Suprapubic skin (tissue), 4 donors: ENCODE data around the gene TBC1D5. TPM values are rescaled to one million over a fixed set of nuclear protein-coding genes. Genes with fewer than 3 reads are reported as not detected.

Source experiments
- DNase-seq, 2 donors: peaks; one replicate each; pipeline ENCODE4 v3.0.0-alpha.2; 2019; ENCODE audit warnings: low spot score in 2 of 2
- H3K27ac ChIP-seq: fragments of 200-600 bp; sonication (generic); one replicate; pipeline ENCODE4 v1.5.1; 2019
- H3K27me3 ChIP-seq: fragments of 200-600 bp; sonication (generic); one replicate; pipeline ENCODE4 v1.5.1; 2019
- H3K36me3 ChIP-seq: fragments of 200-600 bp; sonication (generic); one replicate; pipeline ENCODE4 v1.5.1; 2019
- H3K4me1 ChIP-seq: fragments of 200-600 bp; sonication (generic); one replicate; pipeline ENCODE4 v1.5.1; 2019
- H3K4me3 ChIP-seq: fragments of 200-600 bp; sonication (generic); one replicate; pipeline ENCODE4 v1.5.1; 2019; ENCODE audit warnings: mild to moderate bottlenecking
- H3K9me3 ChIP-seq: fragments of 200-600 bp; sonication (generic); one replicate; pipeline ENCODE4 v1.5.1; 2019
- EP300 ChIP-seq: sonication (generic); formaldehyde crosslinking; IDR thresholded peaks from one replicate; pipeline ENCODE4 v1.6.1; 2017; ENCODE audit warnings: antibody characterized with exemption
- POLR2A ChIP-seq, 2 donors: fragments of 450-650 bp; IDR thresholded peaks; one replicate each; pipeline ENCODE4 v1.6.1; 2017; ENCODE audit warnings: antibody characterized with exemption in 2 of 2, mild to moderate bottlenecking in 2 of 2, moderate library complexity in 2 of 2
- POLR2AphosphoS5 ChIP-seq, 3 donors: sonication (generic); formaldehyde crosslinking; IDR thresholded peaks; one replicate each; pipeline ENCODE4 v1.6.1; 2017; ENCODE audit warnings: antibody characterized with exemption in 3 of 3
- WGBS: methylation state at CpG from one replicate; pipeline ENCODE4 v1.1.5; 2018; 5-methylcytosine and 5-hydroxymethylcytosine counted together
- total RNA-seq, 4 donors: library from RNA; depleted of rRNA; stranded (reverse); fragments of >200 nt; gene quantifications; one replicate each; pipeline ENCODE4 v1.1.0, GENCODE V29; 2016
- TF ChIP-seq, protein P1 (sequence below), 2 donors: fragments of 200-600 bp in 1 of 2; fragments of 450-650 bp in 1 of 2; sonication (generic) in 1 of 2; IDR thresholded peaks; one replicate each; pipeline ENCODE4 v1.5.1; 2016 to 2019; ENCODE audit warnings: antibody characterized with exemption in 2 of 2, mild to moderate bottlenecking in 1 of 2, moderate library complexity in 1 of 2

Gene TBC1D5
- total RNA-seq, 4 donors from 2014 or later = 66.4 to 98.5 (median 79.9) TPM

DNA sequence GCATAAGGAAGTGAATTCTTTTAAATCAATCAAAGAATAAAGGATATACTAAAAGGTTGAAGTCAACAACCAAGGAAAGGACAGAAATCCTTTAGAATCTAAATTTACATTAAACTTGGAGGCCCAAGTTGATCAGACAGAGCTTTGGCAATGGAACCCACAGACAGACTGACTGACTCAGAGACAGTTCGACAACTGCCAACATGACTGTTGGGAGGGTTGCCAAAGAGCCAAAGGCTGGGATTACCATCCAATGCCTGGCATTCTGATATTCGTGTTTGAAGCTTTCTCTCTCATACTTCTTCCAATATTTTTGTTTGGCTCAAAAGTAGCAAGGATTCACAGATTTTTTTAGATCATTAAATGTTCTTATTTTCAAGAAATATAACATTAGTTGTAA is 451.5 kb downstream of the TBC1D5 start:
- Histone ChIP-seq H3K27ac (no peak overlapping the region), H3K27me3 (no peaks in the 10 kb centered on the region), H3K36me3 (peaks cover 12% of the 10 kb centered on the region), H3K4me3 (no peak overlapping the region), H3K4me1 (no peaks in the 10 kb centered on the region), H3K9me3 (no peaks in the 10 kb centered on the region)
- no peak for DNase-seq
- TF ChIP-seq EP300 = no peak
- TF ChIP-seq POLR2A (IDR thresholded peaks at IDR 0.05) = no peak
- TF ChIP-seq, protein P1, sequence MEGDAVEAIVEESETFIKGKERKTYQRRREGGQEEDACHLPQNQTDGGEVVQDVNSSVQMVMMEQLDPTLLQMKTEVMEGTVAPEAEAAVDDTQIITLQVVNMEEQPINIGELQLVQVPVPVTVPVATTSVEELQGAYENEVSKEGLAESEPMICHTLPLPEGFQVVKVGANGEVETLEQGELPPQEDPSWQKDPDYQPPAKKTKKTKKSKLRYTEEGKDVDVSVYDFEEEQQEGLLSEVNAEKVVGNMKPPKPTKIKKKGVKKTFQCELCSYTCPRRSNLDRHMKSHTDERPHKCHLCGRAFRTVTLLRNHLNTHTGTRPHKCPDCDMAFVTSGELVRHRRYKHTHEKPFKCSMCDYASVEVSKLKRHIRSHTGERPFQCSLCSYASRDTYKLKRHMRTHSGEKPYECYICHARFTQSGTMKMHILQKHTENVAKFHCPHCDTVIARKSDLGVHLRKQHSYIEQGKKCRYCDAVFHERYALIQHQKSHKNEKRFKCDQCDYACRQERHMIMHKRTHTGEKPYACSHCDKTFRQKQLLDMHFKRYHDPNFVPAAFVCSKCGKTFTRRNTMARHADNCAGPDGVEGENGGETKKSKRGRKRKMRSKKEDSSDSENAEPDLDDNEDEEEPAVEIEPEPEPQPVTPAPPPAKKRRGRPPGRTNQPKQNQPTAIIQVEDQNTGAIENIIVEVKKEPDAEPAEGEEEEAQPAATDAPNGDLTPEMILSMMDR (IDR thresholded peaks at IDR 0.05) = no peak
- no peak for TF ChIP-seq POLR2AphosphoS5 (IDR thresholded peaks at IDR 0.05)
- WGBS = 41% methylated on average over 2 of the region's 2 CpGs

DNA sequence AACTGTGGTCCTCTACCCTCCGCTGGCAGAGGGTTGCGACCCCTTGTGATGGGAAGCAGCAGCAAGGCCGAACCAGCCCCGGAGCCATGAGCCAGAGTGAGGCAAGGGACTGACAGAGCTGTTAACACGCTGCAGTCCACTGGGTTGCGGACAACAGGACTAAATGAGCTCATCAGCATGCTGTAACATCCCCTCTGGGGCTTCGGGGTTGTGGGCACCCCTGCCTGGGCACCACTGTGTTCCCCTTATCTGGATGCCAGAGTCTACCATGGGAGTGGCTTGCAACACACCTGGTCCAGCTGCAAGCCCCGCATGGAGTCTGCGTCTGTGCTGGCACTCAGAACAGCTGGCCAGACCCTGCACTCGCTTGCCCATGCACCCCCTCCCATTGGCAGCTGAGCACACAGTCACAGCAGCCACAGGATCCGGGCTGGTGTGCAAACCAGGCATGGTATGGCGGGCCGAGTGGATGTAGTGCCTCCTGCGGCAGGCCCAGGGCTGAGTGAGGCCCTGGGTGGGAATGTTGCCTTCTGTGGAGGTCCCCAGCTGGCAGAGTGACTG is 453.5 kb downstream of the TBC1D5 start:
- H3K27me3 ChIP-seq = no peaks in the 10 kb centered on the region
- peaks cover 12% of the 10 kb centered on the region for H3K36me3 ChIP-seq
- no peak for DNase-seq
- no peaks in the 10 kb centered on the region for H3K4me1 ChIP-seq
- no peaks in the 10 kb centered on the region for H3K9me3 ChIP-seq
- TF ChIP-seq POLR2A (IDR thresholded peaks at IDR 0.05) (no peak), POLR2AphosphoS5 (IDR thresholded peaks at IDR 0.05) (no peak), EP300 (no peak)
- TF ChIP-seq, protein P1 (IDR thresholded peaks at IDR 0.05) = no peak
- H3K4me3 ChIP-seq = no peak overlapping the region
- no peak overlapping the region for H3K27ac ChIP-seq
- WGBS = 98% methylated on average over 13 of the region's 14 CpGs

DNA sequence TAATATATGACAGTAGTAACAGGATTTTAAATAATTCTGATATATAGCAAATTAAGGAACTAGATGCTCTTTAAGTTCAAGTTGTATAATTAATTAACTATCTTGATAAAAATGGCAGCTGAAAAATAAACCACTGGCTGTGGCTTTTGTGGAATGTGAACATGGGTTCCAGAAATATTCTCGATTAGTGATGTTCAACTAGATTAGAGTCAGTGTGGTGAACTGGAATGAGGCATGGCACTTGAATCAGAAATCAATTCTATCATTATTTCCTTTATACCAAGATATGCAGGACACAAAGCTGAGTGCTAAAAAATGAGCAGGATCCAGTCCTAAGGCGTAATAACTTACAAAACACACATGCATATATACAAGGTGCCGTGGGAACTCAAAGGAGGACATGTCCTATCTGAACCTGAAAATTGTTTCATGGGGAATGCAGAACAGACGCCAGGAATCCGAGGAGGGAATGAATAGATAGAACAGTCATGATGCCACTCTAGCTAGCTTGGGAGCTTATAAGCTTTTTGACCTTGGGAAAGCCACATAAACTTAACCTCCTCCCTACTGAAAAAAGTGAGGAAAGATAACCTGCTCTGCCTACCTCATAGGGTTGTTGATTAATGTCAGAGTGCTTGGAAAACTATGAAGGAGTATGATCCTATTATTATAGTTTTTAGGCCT is 455.3 kb downstream of the TBC1D5 start:
- H3K4me3 ChIP-seq = no peak overlapping the region
- H3K27ac ChIP-seq = no peak overlapping the region
- no peaks in the 10 kb centered on the region for H3K4me1 ChIP-seq
- DNase-seq = no peak
- no peaks in the 10 kb centered on the region for H3K27me3 ChIP-seq
- peaks cover 12% of the 10 kb centered on the region for H3K36me3 ChIP-seq
- no peak for TF ChIP-seq EP300
- TF ChIP-seq, protein P1 (IDR thresholded peaks at IDR 0.05) = no peak
- no peak for TF ChIP-seq POLR2A (IDR thresholded peaks at IDR 0.05)
- no peak for TF ChIP-seq POLR2AphosphoS5 (IDR thresholded peaks at IDR 0.05)
- WGBS = 89% methylated on average over 5 of the region's 5 CpGs
- H3K9me3 ChIP-seq = no peaks in the 10 kb centered on the region

DNA sequence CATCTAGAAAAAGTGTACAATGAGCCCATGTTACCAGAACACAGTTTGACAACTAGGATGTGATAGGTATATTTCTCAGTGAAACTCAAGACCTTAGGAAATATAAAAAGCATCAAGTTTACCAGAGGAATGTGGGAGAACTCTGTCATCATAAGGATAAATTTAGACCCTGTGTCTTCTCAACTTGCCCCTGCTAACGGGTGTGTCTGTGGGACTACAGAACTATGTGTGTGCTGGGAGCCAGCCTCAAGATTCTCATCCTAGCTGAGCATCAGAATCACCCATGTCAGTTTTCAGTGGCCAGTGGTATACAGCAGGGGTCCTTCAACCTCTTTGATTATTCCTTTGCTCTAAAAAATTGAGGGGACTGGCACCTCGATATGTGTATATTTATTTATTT is 464.4 kb downstream of the TBC1D5 start:
- no peaks in the 10 kb centered on the region for H3K9me3 ChIP-seq
- DNase-seq = no peak
- H3K4me1 ChIP-seq = no peaks in the 10 kb centered on the region
- peaks cover 9% of the 10 kb centered on the region for H3K36me3 ChIP-seq
- no peaks in the 10 kb centered on the region for H3K27me3 ChIP-seq
- H3K4me3 ChIP-seq = no peak overlapping the region
- TF ChIP-seq EP300 = no peak
- TF ChIP-seq POLR2A (IDR thresholded peaks at IDR 0.05) = no peak
- no peak for TF ChIP-seq POLR2AphosphoS5 (IDR thresholded peaks at IDR 0.05)
- TF ChIP-seq, protein P1 (IDR thresholded peaks at IDR 0.05) = no peak
- 92% methylated on average over 2 of the region's 2 CpGs for WGBS
- no peak overlapping the region for H3K27ac ChIP-seq

DNA sequence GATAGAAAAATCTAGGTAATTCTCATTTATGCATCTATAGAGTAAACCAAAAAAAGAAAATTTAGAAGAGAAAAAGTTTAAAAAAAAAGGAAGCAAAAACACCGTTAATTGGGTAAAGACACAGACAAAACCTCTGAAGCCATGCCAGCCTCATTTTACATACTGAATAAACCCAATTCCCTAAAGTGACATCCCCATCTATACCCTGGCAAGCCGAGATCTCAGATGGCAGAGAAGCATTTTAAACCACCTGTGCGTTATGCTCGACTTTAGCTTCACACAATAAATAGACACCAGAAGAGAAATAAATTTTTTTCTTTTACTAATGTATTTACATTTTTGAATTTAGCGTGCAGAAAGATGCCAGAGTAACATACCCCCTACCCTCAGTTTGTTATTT is 475.6 kb downstream of the TBC1D5 start:
- no peaks in the 10 kb centered on the region for H3K9me3 ChIP-seq
- 86% methylated on average over 5 of the region's 5 CpGs for WGBS
- H3K27me3 ChIP-seq = no peaks in the 10 kb centered on the region
- TF ChIP-seq, protein P1 (IDR thresholded peaks at IDR 0.05) = no peak
- no peak for TF ChIP-seq POLR2A (IDR thresholded peaks at IDR 0.05)
- TF ChIP-seq EP300 = no peak
- TF ChIP-seq POLR2AphosphoS5 (IDR thresholded peaks at IDR 0.05) = no peak
- DNase-seq = no peak
- no peaks in the 10 kb centered on the region for H3K4me1 ChIP-seq
- no peaks in the 10 kb centered on the region for H3K36me3 ChIP-seq
- H3K27ac ChIP-seq = no peak overlapping the region
- H3K4me3 ChIP-seq = no peak overlapping the region
